H1 (cell line): ENCODE measurements around the gene AFF1. TPM values are rescaled to one million over a fixed set of nuclear protein-coding genes. Genes with fewer than 3 reads are reported as not detected.

Experiments used
- BRCA1 ChIP-seq: IDR thresholded peaks from 2 replicates; pipeline ENCODE4 v1.6.1; 2012; ENCODE audit warnings: low read depth, low read length, improper control_type of control experiment
- CEBPB ChIP-seq: IDR thresholded peaks from 2 replicates; pipeline ENCODE4 v1.6.1; 2012; ENCODE audit warnings: low read depth, low read length
- RNF2 ChIP-seq: fragments of 200-900, 300-1000 bp; sonication (generic); IDR thresholded peaks from 2 replicates; pipeline ENCODE4 v1.7.1; 2016; ENCODE audit warnings: borderline replicate concordance, low read depth, mild to moderate bottlenecking, antibody characterized with exemption, low read length; ENCODE audit not compliant: poor library complexity, severe bottlenecking; ENCODE audit errors: missing control alignments
- polyA plus RNA-seq, 7 experiments: library from polyadenylated mRNA; depleted of rRNA in 3 of 7; stranded (reverse) in 5 of 7; unstranded in 2 of 7; fragments of >200 nt in 5 of 7; fragments of 200-250 nt in 2 of 7; gene quantifications; 1 replicate in 5 of 7; 2 replicates in 1 of 7; 4 replicates in 1 of 7; pipeline versions ENCODE4 v1.2.1 to v1.2.3, GENCODE V29; 2011 to 2013; ENCODE audit warnings: missing spikeins in 2 of 7, mixed read lengths in 2 of 7
- total RNA-seq: library from RNA; stranded (reverse); fragmentation: NEBNext Ultra II Directional; extraction: Animal tissue kit (Norgen Biotek cat#: 25700); gene quantifications from 2 replicates; pipeline ENCODE4 v1.2.1, GENCODE V29; 2021

The AFF1 gene
- total and polyA plus RNA-seq, 2 of the 8 experiments (the other 6 are each of a cell fraction or from before 2014, with no cell fraction given) = 14.8 to 85.5 TPM

GRCh38 chr4:87166296-87166854 lies 231.6 kb downstream of the AFF1 start (continued):
- TF ChIP-seq RNF2 (no peak), CEBPB (no peak), BRCA1 (no peak)
- TF ChIP-seq, all 59 proteins: peak for 0
